DMS114 treated with DMSO at 0.1 percent for 48 hours (cell line): ENCODE data around the gene CHD3.
"Not testable (repeated sequence)": the region's sequence is repeated elsewhere in the genome, so short reads cannot be mapped to it uniquely, and the experiment has no call there.

ENCODE experiments used
- DNase-seq: peaks from one replicate; lab custom pipeline; 2025; ENCODE audit not compliant: unreplicated experiment; lab: John Stamatoyannopoulos, UW

The CHD3 gene

DNA sequence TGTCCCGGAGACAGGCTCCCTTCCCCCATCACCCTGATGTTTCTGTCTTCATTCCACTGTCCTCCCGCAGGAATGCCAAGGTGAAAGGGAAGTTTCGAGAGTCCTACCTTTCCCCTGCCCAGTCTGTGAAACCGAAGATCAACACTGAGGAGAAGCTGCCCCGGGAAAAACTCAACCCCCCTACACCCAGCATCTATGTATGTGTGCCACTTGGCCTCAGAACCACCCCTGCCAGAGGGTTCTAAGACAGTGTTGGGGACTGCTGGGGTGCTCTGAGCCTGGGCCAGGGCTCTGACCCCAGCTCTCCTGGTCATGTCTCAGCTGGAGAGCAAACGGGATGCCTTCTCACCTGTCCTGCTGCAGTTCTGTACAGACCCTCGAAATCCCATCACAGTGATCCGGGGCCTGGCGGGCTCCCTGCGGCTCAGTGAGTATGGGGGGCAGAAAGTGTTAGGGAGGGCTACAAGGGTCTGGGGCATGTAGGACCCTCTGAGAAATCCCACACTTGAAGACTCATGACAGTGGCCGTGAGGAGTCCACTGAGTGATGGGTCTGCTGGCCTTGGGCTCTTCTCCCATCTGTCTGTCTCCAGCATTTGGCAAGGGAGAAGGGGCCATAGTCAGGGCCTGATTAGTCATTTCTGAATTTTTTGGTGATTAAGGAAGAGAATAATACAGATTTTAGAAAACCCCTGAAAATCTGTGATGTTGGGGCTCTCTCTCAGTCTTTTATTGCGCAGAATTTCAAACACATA, 38.7 kb upstream of the CHD3 start:
- DNase-seq: no peak

DNA sequence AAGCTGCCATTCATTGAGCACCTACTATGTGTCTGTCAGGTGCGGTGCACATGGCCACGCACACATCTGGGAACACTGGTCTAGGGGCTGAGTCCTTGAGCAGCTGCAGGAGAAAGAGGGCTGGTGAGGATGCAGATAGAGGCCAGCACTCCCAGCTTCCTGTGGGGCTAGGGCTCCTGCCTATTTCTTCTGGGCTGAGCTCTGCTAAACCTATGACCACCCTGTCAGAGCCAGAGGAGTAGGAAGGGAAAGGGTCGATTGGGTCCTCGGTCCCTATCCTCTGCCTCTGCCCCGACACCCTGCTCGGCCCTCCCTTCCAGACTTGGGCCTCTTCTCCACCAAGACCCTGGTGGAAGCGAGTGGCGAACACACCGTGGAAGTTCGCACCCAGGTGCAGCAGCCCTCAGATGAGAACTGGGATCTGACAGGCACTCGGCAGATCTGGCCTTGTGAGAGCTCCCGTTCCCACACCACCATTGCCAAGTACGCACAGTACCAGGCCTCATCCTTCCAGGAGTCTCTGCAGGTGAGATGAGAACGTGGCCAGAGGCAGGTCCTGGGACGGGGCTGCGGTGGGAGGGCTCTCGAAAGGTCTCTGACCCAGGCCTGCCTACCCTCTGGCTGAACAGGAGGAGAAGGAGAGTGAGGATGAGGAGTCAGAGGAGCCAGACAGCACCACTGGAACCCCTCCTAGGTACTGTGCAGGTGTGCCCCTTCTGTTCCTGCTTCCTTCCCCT, 37.7 kb upstream of the CHD3 start:
- DNase-seq: no peak

DNA sequence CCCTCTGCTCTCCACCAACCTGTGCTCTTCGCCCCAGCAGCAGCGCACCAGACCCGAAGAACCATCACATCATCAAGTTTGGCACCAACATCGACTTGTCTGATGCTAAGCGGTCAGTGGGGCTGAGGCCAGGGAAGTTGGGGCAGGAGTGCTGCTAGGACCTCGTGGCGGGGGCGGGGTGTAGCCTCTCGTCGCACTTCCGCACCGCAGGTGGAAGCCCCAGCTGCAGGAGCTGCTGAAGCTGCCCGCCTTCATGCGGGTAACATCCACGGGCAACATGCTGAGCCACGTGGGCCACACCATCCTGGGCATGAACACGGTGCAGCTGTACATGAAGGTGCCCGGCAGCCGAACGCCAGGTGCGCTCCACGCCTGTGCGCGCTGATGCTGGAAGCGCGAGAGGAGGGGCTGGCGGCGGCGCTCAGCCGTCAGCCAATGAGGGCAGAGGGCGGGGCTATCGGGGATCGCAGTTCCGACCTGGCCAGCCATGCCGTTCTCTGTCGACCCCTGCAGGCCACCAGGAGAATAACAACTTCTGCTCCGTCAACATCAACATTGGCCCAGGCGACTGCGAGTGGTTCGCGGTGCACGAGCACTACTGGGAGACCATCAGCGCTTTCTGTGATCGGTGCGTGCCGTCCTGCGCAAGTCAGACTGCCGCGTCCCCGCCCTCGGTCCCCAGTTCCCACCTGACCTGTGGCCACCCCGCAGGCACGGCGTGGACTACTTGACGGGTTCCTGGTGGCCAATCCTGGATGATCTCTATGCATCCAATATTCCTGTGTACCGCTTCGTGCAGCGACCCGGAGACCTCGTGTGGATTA, 36.9 kb upstream of the CHD3 start:
- peak; percentile 31 for DNase-seq

DNA sequence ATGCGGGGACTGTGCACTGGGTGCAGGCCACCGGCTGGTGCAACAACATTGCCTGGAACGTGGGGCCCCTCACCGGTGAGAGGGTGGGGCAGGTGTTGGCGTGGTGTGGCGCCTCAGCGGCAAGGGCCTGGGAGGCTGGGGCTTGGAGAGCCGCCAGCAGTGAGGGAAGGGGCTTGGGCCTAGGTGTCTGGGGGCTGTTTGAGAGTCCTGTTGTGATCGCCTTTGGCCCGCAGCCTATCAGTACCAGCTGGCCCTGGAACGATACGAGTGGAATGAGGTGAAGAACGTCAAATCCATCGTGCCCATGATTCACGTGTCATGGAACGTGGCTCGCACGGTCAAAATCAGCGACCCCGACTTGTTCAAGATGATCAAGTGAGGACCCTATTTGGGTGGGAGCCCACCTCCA, 36.3 kb upstream of the CHD3 start:
- DNase-seq: no peak

DNA sequence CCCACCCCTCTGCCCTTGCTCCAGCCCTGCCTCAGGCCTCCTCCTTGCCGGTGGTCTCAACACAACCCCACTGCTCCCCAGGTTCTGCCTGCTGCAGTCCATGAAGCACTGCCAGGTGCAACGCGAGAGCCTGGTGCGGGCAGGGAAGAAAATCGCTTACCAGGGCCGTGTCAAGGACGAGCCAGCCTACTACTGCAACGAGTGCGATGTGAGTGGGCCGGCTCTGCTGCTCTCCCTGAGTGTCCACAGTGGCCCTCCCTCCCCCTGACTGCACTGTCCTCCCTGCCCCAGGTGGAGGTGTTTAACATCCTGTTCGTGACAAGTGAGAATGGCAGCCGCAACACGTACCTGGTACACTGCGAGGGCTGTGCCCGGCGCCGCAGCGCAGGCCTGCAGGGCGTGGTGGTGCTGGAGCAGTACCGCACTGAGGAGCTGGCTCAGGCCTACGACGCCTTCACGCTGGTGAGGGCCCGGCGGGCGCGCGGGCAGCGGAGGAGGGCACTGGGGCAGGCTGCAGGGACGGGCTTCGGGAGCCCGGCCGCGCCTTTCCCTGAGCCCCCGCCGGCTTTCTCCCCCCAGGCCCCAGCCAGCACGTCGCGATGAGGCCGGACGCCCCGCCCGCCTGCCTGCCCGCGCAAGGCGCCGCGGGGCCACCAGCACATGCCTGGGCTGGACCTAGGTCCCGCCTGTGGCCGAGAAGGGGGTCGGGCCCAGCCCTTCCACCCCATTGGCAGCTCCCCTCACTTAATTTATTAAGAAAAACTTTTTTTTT, 35.5 kb upstream of the CHD3 start:
- no peak for DNase-seq

DNA sequence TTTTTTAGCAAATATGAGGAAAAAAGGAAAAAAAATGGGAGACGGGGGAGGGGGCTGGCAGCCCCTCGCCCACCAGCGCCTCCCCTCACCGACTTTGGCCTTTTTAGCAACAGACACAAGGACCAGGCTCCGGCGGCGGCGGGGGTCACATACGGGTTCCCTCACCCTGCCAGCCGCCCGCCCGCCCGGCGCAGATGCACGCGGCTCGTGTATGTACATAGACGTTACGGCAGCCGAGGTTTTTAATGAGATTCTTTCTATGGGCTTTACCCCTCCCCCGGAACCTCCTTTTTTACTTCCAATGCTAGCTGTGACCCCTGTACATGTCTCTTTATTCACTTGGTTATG, 34.9 kb upstream of the CHD3 start:
- peak; percentile 26 for DNase-seq

DNA sequence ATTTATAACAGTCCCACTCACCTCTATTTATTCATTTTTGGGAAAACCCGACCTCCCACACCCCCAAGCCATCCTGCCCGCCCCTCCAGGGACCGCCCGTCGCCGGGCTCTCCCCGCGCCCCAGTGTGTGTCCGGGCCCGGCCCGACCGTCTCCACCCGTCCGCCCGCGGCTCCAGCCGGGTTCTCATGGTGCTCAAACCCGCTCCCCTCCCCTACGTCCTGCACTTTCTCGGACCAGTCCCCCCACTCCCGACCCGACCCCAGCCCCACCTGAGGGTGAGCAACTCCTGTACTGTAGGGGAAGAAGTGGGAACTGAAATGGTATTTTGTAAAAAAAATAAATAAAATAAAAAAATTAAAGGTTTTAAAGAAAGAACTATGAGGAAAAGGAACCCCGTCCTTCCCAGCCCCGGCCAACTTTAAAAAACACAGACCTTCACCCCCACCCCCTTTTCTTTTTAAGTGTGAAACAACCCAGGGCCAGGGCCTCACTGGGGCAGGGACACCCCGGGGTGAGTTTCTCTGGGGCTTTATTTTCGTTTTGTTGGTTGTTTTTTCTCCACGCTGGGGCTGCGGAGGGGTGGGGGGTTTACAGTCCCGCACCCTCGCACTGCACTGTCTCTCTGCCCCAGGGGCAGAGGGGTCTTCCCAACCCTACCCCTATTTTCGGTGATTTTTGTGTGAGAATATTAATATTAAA, 34.4 kb upstream of the CHD3 start:
- DNase-seq: no peak

DNA sequence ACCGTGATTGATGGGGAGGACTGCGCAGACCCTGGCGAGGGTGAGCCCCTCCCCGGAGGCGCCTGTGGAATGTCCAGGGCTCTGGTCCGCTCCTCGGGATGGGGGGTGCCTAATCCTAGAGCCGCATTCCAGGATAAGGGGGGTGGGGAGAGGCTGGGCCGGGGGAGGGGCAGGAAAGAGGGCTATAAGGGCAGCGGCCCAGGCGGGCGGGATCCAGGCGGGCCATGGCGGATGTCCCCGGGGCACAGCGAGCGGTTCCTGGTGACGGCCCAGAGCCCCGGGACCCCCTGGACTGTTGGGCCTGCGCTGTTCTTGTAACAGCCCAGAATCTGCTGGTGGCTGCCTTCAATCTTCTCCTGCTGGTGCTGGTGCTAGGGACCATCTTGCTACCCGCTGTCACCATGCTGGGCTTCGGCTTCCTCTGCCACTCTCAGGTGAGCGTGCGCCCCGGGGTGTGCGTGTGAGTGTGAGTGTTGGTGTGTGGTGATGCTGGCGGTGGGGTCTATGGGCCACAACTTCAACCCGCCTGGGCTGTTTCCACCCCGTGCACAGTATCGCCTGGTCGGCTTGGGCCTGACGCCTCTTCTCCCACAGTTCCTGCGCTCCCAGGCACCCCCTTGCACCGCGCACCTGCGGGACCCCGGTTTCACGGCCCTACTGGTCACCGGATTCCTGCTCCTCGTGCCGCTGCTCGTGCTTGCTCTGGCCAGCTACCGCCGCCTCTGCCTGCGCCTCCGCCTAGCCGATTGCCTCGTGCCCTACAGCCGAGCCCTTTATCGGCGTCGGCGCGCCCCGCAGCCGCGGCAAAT, 33.5 kb upstream of the CHD3 start, which contains the start of gene TMEM88:
Gene TMEM88, plus strand, starts transcription at position 216 of the 809 bp plus-strand sequence. Its CDS starts 9 bp downstream, at position 225.
- DNase-seq: no peak

DNA sequence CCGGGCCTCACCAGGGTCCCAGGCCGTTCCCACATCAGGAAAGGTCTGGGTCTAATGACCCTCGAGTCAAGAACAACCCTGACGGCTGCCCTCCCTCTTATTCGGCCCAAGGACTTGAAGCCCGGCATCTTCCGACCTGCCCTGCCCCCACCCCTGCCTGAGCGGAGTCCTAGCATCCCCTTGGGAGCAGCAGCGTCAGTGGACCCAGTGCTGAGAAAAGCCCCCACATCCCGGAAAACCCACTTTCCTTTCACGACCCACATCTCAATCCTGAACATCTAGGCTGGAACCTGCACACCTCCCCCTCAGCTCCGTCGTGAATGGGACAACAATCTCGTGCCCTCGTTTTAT, 33.0 kb upstream of the CHD3 start:
- no peak for DNase-seq

DNA sequence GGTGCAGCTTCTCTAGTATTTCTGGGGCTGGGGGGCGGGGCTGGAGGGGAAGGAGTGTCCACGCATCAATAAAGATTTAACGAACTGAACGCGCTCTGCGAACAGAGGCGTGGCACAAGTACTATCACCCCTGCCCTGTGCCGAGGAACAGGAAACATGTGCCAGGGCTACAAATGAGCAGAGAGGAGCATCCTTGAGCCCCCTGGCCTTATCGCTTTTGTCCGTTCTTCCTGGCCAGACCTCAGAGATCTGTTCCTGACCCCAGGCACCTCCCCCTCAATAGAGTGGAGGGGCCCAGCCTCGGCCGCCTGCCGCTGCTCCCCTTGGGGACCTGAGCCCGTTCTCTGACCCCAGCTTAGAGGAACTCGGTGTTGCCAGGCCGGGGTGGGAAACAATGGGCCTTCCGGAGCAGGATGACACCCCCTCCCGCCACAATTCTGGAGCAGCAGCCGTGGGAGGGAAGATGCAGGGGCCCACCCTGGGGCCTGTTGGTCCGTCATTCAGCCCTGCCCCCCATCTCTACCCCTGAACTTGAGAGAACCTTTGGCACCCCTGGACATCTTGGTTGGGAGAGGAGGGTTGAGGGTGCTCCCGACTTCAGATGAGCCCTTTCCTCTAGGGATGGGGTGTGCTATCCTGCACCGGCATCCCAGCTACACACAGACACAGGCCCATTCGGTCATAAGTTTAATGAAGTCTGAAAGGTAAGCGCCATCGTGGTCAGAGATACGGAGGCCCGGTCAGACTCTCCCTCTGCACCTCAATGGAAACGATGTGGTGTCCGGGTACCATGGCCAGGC, 32.4 kb upstream of the CHD3 start:
- peak; percentile 35 for DNase-seq

DNA sequence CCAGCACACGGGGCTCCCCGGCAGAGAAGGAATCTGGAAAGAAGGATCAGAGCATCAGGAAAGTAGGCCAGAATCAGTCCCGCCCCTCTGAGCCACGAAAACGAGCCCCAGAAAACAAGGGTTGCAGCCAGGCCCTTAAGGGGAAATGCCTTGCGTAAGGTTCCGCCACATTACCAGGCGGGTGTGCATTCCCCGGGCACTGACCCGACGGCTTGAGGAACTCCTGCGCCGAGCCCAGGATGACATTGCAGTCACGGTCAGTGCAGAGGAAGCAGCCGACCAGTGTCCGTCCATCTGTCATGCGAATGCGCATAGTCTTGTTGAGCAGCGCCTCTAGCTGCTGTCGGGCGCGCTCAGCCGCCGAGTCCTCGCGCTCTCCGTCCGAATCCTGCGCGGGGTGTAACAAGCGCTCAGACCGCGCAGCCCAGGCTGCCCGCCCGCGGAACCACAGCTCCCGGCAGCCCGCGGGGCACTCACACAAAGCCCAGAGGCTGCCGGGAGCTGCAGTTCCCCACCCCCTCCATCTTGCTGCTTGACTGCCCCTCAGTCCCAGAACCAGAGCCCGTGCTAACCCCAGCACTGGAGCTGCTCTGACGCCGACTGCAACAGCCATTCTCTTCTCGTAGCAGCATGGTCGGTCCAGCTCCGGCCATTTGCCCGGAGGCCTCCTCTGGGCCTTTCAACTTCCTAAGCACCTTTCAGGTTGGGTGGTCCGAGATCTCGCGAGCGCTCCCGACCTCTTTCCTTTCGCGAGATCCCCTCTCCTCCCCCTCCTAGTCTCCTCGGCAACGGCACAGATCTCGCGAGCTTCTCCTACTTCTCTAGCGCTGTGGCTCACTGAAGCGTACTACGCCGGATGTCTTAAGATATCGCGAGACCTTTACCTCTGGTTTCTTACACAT, 31.5 kb upstream of the CHD3 start, which contains the start of gene NAA38:
Gene NAA38, minus strand, starts transcription at position 749 of the 902 bp plus-strand sequence. Its CDS starts 96 bp downstream, at position 653.
- DNase-seq: peak; percentile 99

DNA sequence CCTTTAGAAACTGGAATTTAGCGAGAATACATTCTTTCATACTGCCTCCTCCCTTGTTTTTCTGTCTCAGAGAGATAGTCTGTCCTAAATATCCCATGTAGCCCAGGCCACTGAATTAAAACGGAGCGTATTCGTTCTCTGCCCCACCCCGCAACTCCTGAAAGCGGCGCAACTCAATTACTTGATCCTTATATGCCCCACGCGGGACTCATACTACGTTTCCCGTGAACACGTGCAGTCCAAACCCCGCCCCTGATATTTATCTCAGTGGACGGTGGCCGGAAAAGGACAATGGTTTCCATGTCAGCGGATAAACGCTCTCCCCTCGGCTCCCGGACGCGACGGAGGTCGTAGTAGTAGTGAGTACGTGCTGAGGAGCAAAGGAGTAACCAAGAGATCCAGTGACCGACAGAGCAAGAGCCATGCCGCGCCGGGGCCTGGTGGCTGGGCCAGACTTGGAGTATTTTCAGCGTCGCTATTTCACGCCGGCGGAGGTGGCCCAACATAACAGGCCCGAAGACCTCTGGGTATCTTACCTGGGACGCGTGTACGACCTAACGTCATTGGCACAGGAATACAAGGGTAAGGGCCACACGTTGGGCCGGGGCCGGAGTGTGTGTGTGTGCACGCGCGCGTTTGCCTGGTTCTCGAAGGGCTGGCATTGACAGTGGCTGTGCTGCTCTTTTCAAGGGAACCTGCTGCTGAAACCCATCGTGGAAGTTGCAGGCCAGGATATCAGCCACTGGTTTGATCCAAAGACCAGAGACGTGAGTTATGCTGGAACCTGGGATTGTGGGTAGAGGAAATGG, 30.7 kb upstream of the CHD3 start, which contains the start of gene CYB5D1:
Gene CYB5D1, plus strand, starts transcription at position 291 of the 809 bp plus-strand sequence. Its CDS starts 132 bp downstream, at position 423.
- peak; percentile 96 for DNase-seq

DNA sequence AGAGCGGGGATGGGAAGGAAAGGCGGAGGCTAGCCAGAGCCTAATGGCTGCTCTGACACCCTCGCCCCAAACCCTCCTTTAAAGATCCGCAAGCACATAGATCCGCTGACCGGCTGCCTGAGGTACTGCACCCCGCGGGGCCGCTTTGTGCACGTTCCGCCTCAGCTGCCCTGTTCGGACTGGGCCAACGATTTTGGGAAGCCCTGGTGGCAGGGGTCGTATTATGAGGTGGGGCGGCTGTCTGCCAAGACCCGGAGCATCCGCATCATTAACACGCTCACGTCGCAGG, 30.1 kb upstream of the CHD3 start:
- DNase-seq: peak; percentile 36

DNA sequence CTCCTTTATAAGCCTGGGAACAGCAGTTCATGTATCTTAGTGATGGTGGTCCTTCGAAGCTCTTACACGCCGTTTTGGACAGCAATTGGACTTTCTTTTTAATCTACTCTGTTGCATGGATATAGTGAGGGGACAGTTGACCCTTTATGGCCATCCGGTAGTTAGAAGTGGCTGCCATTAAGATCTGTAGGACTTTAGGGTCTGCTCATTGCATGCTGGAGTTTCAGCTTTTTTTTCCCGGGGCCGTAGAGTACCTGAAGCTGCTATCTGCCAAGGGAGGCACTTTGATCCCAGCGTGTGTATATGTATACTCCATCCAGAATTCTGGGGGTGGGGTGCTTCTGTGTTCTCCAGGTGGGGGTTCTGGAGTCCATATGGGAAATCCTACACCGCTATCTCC, 29.6 kb upstream of the CHD3 start:
- DNase-seq: no peak

DNA sequence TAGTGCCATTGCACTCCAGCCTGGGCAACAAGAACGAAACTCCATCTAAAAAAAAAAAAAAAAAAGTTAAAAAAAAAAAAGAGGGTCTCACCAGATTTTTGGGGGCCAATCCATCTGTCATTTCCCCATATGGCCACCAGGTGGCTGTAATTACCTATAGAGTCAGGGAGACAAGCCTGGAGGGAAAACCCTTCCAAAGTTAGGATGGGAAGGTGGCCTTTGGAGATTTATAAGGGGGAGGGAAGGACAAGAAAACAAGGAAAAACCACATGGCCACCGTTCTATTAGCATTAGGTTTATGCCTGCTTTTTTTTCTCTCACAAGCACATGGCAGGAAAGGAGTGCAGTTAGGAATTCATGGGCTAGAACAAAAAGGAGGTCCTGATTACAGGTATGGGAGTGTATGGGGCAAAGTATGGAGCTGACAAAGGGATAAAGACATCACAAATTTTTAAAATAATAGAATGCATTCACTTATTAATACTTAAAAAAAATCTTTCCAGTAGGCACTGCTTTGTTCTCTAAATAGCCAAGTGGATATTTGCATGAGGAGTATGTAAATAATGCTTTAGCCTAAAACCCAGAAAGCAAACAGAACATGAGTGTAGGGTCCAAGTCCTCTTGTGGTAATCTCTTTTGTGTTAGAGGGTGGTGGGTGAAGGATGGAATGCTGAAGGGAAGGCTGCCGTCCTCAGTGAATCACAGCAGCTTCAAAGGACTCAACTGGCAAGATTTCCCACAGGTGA, 25.7 kb upstream of the CHD3 start:
- no peak for DNase-seq

DNA sequence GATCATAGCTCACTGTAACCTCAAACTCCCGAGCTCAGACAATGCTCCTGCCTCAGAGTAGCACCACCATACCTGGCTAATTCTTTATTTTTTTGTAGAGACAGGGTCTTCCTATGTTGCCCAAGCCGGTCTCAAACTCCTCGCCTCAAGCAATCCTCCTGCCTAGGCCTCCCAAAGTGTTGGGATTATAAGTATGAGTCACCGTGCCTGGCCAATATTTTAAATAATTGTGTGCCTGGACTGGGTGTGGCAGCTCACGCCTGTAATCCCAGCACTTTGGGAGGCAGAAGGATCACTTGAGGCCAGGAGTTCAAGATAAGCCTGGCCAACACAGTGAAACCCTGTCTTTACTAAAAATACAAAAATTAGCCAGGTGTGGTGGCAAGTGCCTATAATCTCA, 24.2 kb upstream of the CHD3 start:
- DNase-seq: not testable (repeated sequence)
